Measurements from ENCODE around the gene GRIK4.

- TF ChIP-seq CTCF (IDR thresholded peaks at IDR 0.05; ENCODE audit: low read length): peak; percentile 77
- no peak for TF ChIP-seq EZH2 (IDR thresholded peaks at IDR 0.05; ENCODE audit: borderline replicate concordance, low read length)
These were observed 290.5 kb downstream of the GRIK4 start for GRCh38 chr11:120801801-120802689.

All from OCI-LY1 (cell line).